SJCRH30 (cell line): ENCODE measurements around the gene SSU72. TPM values are rescaled to one million over a fixed set of nuclear protein-coding genes. Genes with fewer than 3 reads are reported as not detected.
A peak's percentile ranks its signal among the peaks of the same experiment; 100 is the strongest.
"Not testable (repeated sequence)": the region's sequence is repeated elsewhere in the genome, so short reads cannot be mapped to it uniquely, and the experiment has no call there.

Source experiments
- DNase-seq, 2 experiments: peaks; one replicate each; pipeline ENCODE4 v3.0.0-alpha.2; 2015 to 2020
- H3K27ac ChIP-seq: fragments of 250-450 bp; sonication (Bioruptor Pico); 2 replicates; pipeline ENCODE4 v1.5.1; 2020; ENCODE audit warnings: mild to moderate bottlenecking, moderate library complexity
- H3K27me3 ChIP-seq: fragments of 250-450 bp; sonication (Bioruptor Pico); 2 replicates; pipeline ENCODE4 v1.5.1; 2020; ENCODE audit warnings: mild to moderate bottlenecking, moderate library complexity
- H3K36me3 ChIP-seq: fragments of 250-450 bp; sonication (Bioruptor Pico); 2 replicates; pipeline ENCODE4 v1.5.1; 2020; ENCODE audit warnings: mild to moderate bottlenecking, moderate library complexity
- H3K4me1 ChIP-seq: fragments of 250-450 bp; sonication (Bioruptor Pico); 2 replicates; pipeline ENCODE4 v1.5.1; 2020; ENCODE audit warnings: mild to moderate bottlenecking, moderate library complexity
- H3K4me3 ChIP-seq: fragments of 250-450 bp; sonication (Bioruptor Pico); 2 replicates; pipeline ENCODE4 v1.5.1; 2020; ENCODE audit warnings: mild to moderate bottlenecking, moderate library complexity
- H3K9me3 ChIP-seq: fragments of 250-450 bp; sonication (Bioruptor Pico); replicated peaks from 2 replicates; pipeline ENCODE4 v1.5.1; 2020; ENCODE audit warnings: mild to moderate bottlenecking, moderate library complexity
- total RNA-seq: library from RNA; depleted of rRNA; stranded (reverse); fragments of >200 nt; shearing (Covaris generic); gene quantifications from 2 replicates; pipeline ENCODE4 v1.2.3, GENCODE V29; 2014

Gene SSU72
- total RNA-seq, 1 experiment from 2014 or later = 267 TPM

- Histone ChIP-seq H3K27me3 (no peaks in the 10 kb centered on the region), H3K9me3 (no peaks in the 10 kb centered on the region; the same call in 1 of the 2 replicates), H3K4me3 (no peak within 1 kb of the TSS), H3K4me1 (no peaks in the 10 kb centered on the region), H3K36me3 (peaks cover 51% of the 10 kb centered on the region), H3K27ac (no peak within 1 kb of the TSS)
- DNase-seq = no peak
Observed at GRCh38 chr1:1540090-1540817, 34.4 kb downstream of the SSU72 start, which contains the start of gene TMEM240. Gene TMEM240 (minus strand): TSS chr1:1540624. CDS start chr1:1540346, 278 bp downstream.

- peaks cover 50% of the 10 kb centered on the region for H3K36me3 ChIP-seq
- H3K9me3 ChIP-seq = no peaks in the 10 kb centered on the region; the same call in 1 of the 2 replicates
- H3K27me3 ChIP-seq = no peaks in the 10 kb centered on the region
- no peak for DNase-seq
- H3K4me3 ChIP-seq = no peak overlapping the region
- no peaks in the 10 kb centered on the region for H3K4me1 ChIP-seq
- H3K27ac ChIP-seq = no peak overlapping the region
Observed at GRCh38 chr1:1539310-1540089, 35.2 kb downstream of the SSU72 start.

- Histone ChIP-seq H3K4me3 (no peak overlapping the region), H3K27ac (no peak overlapping the region)
Observed at GRCh38 chr1:1538989-1539309, 35.7 kb downstream of the SSU72 start.

GRCh38 chr1:1538334-1538733, 36.3 kb downstream of the SSU72 start:
- no peak overlapping the region for H3K27ac ChIP-seq

More at GRCh38 chr1:1538989-1539309, 35.7 kb downstream of the SSU72 start:
- DNase-seq = no peak
- no peaks in the 10 kb centered on the region; the same call in 1 of the 2 replicates for H3K9me3 ChIP-seq
- H3K4me1 ChIP-seq = no peaks in the 10 kb centered on the region
- H3K27me3 ChIP-seq = no peaks in the 10 kb centered on the region
- peaks cover 48% of the 10 kb centered on the region for H3K36me3 ChIP-seq

GRCh38 chr1:1537626-1538250, 36.9 kb downstream of the SSU72 start:
- DNase-seq = no peak
- Histone ChIP-seq H3K4me3 (no peak overlapping the region), H3K36me3 (peaks cover 42% of the 10 kb centered on the region)

More at GRCh38 chr1:1538334-1538733, 36.3 kb downstream of the SSU72 start:
- H3K4me3 ChIP-seq = no peak overlapping the region
- H3K9me3 ChIP-seq = no peaks in the 10 kb centered on the region; the same call in 1 of the 2 replicates
- H3K36me3 ChIP-seq = peaks cover 44% of the 10 kb centered on the region
- DNase-seq = no peak
- no peaks in the 10 kb centered on the region for H3K4me1 ChIP-seq
- no peaks in the 10 kb centered on the region for H3K27me3 ChIP-seq

GRCh38 chr1:1536938-1537546, 37.6 kb downstream of the SSU72 start:
- DNase-seq = no peak
- H3K4me3 ChIP-seq = no peak overlapping the region
- H3K27ac ChIP-seq = no peak overlapping the region
- H3K9me3 ChIP-seq = peaks cover 4% of the 10 kb centered on the region
- H3K36me3 ChIP-seq = peaks cover 39% of the 10 kb centered on the region
- no peaks in the 10 kb centered on the region for H3K4me1 ChIP-seq
- no peaks in the 10 kb centered on the region for H3K27me3 ChIP-seq

More at GRCh38 chr1:1537626-1538250, 36.9 kb downstream of the SSU72 start:
- H3K27me3 ChIP-seq = no peaks in the 10 kb centered on the region
- no peak overlapping the region for H3K27ac ChIP-seq
- no peaks in the 10 kb centered on the region; the same call in 1 of the 2 replicates for H3K9me3 ChIP-seq
- H3K4me1 ChIP-seq = no peaks in the 10 kb centered on the region

GRCh38 chr1:1536019-1536937, 38.4 kb downstream of the SSU72 start:
- no peak for DNase-seq
- no peaks in the 10 kb centered on the region for H3K27me3 ChIP-seq
- no peaks in the 10 kb centered on the region for H3K4me1 ChIP-seq
- peaks cover 8% of the 10 kb centered on the region for H3K9me3 ChIP-seq
- H3K36me3 ChIP-seq = peaks cover 36% of the 10 kb centered on the region
- no peak overlapping the region for H3K4me3 ChIP-seq
- H3K27ac ChIP-seq = no peak overlapping the region

GRCh38 chr1:1535201-1536018, 39.3 kb downstream of the SSU72 start:
- H3K27me3 ChIP-seq = no peaks in the 10 kb centered on the region

GRCh38 chr1:1534401-1535154, 40.1 kb downstream of the SSU72 start:
- Histone ChIP-seq H3K27ac (no peak overlapping the region), H3K9me3 (peaks cover 12% of the 10 kb centered on the region), H3K36me3 (peaks cover 45% of the 10 kb centered on the region), H3K27me3 (no peaks in the 10 kb centered on the region), H3K4me1 (no peaks in the 10 kb centered on the region), H3K4me3 (no peak overlapping the region)
- DNase-seq = peak in 1 of 2 experiments; percentile 14

More at GRCh38 chr1:1535201-1536018, 39.3 kb downstream of the SSU72 start:
- Histone ChIP-seq H3K27ac (no peak overlapping the region), H3K4me1 (no peaks in the 10 kb centered on the region), H3K4me3 (no peak overlapping the region), H3K36me3 (peaks cover 36% of the 10 kb centered on the region), H3K9me3 (peaks cover 8% of the 10 kb centered on the region)
- DNase-seq = no peak

- H3K27ac ChIP-seq, H3K4me3 ChIP-seq, H3K27me3 ChIP-seq, H3K4me1 ChIP-seq: not testable (repeated sequence)
- H3K9me3 ChIP-seq = peaks cover 12% of the 10 kb centered on the region
- H3K36me3 ChIP-seq = peaks cover 52% of the 10 kb centered on the region
- peak in 1 of 2 experiments; percentile 7 for DNase-seq
Observed at GRCh38 chr1:1533894-1534291, 40.8 kb downstream of the SSU72 start.

GRCh38 chr1:1533176-1533893, 41.3 kb downstream of the SSU72 start:
- DNase-seq, H3K27ac ChIP-seq, H3K4me1 ChIP-seq, H3K27me3 ChIP-seq, H3K4me3 ChIP-seq: not testable (repeated sequence)
- Histone ChIP-seq H3K9me3 (peaks cover 12% of the 10 kb centered on the region), H3K36me3 (peaks cover 57% of the 10 kb centered on the region)

- Histone ChIP-seq H3K9me3 (peaks cover 12% of the 10 kb centered on the region), H3K27ac (no peak overlapping the region), H3K4me3 (no peak overlapping the region), H3K36me3 (peaks cover 60% of the 10 kb centered on the region), H3K27me3 (no peaks in the 10 kb centered on the region), H3K4me1 (no peaks in the 10 kb centered on the region)
- peak in 1 of 2 experiments; percentile 13 for DNase-seq
Observed at GRCh38 chr1:1531947-1532346, 42.7 kb downstream of the SSU72 start.
